Sigmoid colon (tissue), 7 donors: ENCODE data around the gene PRDM16. TPM values are rescaled to one million over a fixed set of nuclear protein-coding genes. Genes with fewer than 3 reads are reported as not detected.

Experiments used
- DNase-seq: peaks from one replicate; pipeline ENCODE4 v3.0.0-alpha.2; 2019
- H3K27ac ChIP-seq, 4 donors: fragments of 200-600 bp; sonication (generic); one replicate each; pipeline ENCODE4 v1.5.1; 2016 to 2019; ENCODE audit warnings: mild to moderate bottlenecking in 1 of 4
- H3K27me3 ChIP-seq, 3 donors: fragments of 200-600 bp; sonication (generic); one replicate each; pipeline ENCODE4 v1.5.1; 2019; ENCODE audit warnings: mild to moderate bottlenecking in 1 of 3
- H3K36me3 ChIP-seq, 4 donors: fragments of 200-600 bp; sonication (generic); one replicate each; pipeline ENCODE4 v1.5.1; 2016 to 2019
- H3K4me1 ChIP-seq, 4 donors: fragments of 200-600 bp; sonication (generic); one replicate each; pipeline ENCODE4 v1.5.1; 2017 to 2019
- H3K4me3 ChIP-seq, 4 donors: fragments of 200-600 bp; sonication (generic); one replicate each; pipeline ENCODE4 v1.5.1; 2017 to 2019; ENCODE audit warnings: mild to moderate bottlenecking in 2 of 4, moderate library complexity in 1 of 4
- H3K9me3 ChIP-seq, 4 donors: fragments of 200-600 bp in 3 of 4; sonication (generic) in 3 of 4; one replicate each; pipeline versions ENCODE4 v1.5.1 to v1.6.1; 2013 to 2019
- EP300 ChIP-seq, 4 donors: sonication (generic); formaldehyde crosslinking; IDR thresholded peaks; one replicate each; pipeline ENCODE4 v1.6.1; 2017; ENCODE audit warnings: antibody characterized with exemption in 4 of 4
- POLR2A ChIP-seq, 2 donors: fragments of 450-650 bp; IDR thresholded peaks; one replicate each; pipeline ENCODE4 v1.6.1; 2016; ENCODE audit warnings: antibody characterized with exemption in 2 of 2, mild to moderate bottlenecking in 2 of 2, moderate library complexity in 2 of 2
- POLR2AphosphoS5 ChIP-seq, 4 donors: sonication (generic); formaldehyde crosslinking; IDR thresholded peaks; one replicate each; pipeline ENCODE4 v1.6.1; 2017; ENCODE audit warnings: antibody characterized with exemption in 4 of 4
- WGBS, 2 donors: extraction: QIAGEN DNeasy Blood & Tissue Kit; methylation state at CpG; one replicate each; pipeline ENCODE4 v1.1.7; 2013; 5-methylcytosine and 5-hydroxymethylcytosine counted together
- intact Hi-C: fragments of 100-400 bp; cut with DNase I; formaldehyde crosslinking; loops from one replicate; pipeline ENCODE4 v1.15.1; 2023
- polyA plus RNA-seq, 3 donors: library from polyadenylated mRNA; stranded (reverse); fragments of 200-250 nt; gene quantifications; one replicate each; pipeline ENCODE4 v1.2.3, GENCODE V29; 2013
- total RNA-seq, 4 donors: library from RNA; depleted of rRNA; stranded (reverse); fragments of >200 nt; gene quantifications; one replicate each; pipeline ENCODE4 v1.1.0, GENCODE V29; 2016
- TF ChIP-seq, protein P1 (sequence below), 4 experiments: fragments of 450-650 bp in 3 of 4; fragments of 200-600 bp in 1 of 4; IDR thresholded peaks; one replicate each; pipeline ENCODE4 v1.5.1; 2016 to 2019; ENCODE audit warnings: antibody characterized with exemption in 4 of 4, mild to moderate bottlenecking in 3 of 4, moderate library complexity in 2 of 4
- donor health status: healthy with polysubstance abuse.
- donor health status: Bipolar disorder and iron deficiency.
- donor health status: healthy.

Gene PRDM16
- total and polyA plus RNA-seq, 7 donors: under 0.01 to 1.7 (median 0.49) TPM

DNA sequence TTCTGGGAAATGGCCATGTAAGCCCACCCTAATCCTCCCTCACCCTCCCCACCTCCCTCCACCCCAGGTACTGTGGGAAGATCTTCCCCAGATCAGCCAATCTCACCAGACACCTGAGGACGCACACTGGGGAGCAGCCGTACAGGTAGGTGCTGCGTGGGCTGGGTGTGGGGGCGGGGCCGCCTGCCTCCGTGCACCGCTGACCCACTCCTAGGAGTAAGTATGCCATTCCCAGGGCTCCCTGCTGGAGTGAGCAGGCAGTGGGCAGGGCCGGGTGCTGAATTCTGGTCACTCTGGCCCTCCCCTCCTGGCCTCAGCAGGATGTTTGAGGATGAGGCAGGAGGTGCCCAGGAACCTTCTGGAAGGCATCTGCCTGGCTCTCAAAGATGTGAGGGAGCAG is 349.6 kb downstream of the PRDM16 start:
- no peak for DNase-seq
- 90 to 93% methylated on average over 8 of the region's 8 CpGs for WGBS, 2 donors
- H3K9me3 ChIP-seq: peaks cover 0 to 6% (median 4%) of the 10 kb centered on the region in 4 donors
- no peak overlapping the region for H3K27ac ChIP-seq
- peaks cover 6 to 78% (median 44%) of the 10 kb centered on the region in 3 donors for H3K27me3 ChIP-seq
- intact Hi-C loops: no loop called here
- H3K4me1 ChIP-seq: peaks cover 0 to 4% (median 0%) of the 10 kb centered on the region in 4 donors
- no peaks in the 10 kb centered on the region for H3K36me3 ChIP-seq
- H3K4me3 ChIP-seq: no peak overlapping the region
- TF ChIP-seq POLR2A (IDR thresholded peaks at IDR 0.05) (no peak), POLR2AphosphoS5 (IDR thresholded peaks at IDR 0.05) (no peak)
- TF ChIP-seq, protein P1, sequence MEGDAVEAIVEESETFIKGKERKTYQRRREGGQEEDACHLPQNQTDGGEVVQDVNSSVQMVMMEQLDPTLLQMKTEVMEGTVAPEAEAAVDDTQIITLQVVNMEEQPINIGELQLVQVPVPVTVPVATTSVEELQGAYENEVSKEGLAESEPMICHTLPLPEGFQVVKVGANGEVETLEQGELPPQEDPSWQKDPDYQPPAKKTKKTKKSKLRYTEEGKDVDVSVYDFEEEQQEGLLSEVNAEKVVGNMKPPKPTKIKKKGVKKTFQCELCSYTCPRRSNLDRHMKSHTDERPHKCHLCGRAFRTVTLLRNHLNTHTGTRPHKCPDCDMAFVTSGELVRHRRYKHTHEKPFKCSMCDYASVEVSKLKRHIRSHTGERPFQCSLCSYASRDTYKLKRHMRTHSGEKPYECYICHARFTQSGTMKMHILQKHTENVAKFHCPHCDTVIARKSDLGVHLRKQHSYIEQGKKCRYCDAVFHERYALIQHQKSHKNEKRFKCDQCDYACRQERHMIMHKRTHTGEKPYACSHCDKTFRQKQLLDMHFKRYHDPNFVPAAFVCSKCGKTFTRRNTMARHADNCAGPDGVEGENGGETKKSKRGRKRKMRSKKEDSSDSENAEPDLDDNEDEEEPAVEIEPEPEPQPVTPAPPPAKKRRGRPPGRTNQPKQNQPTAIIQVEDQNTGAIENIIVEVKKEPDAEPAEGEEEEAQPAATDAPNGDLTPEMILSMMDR (IDR thresholded peaks at IDR 0.05): no peak

DNA sequence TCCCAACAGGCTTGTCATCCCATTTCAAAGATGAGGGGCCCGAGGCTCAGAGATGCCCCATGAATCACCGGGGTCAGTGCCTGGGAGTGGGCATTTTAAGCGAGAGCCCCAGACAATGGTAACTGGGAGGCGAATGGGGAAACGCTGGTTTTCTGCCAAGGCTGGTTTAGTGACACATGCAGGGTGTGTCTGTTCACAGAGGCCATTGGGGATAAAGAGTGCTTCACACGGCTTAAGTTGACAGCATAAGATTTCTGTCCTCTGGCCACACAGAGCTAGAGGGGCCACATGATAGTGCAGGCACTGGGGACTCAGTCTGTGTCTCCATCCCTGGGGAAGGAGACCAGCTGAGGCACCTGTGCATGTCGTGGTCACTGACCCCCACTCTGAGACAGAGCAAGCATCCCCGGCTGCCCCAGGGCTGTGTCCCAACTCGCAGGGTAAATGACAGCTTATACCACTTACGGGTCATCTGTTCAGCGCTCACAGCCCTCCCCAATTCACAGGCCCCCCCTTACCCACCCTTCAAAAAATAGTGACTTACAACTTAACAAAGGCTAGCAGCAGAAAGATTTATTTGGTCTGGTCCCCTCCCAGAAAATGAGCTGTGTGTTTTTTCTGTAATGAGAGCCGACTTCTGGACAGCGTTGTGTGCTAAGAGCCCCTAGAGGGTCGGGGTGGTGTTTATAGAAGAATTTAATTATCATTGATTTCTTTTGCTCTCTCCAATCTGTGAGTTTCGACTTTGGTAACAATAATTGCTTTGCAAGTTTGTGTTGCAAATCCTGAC is 350.6 kb downstream of the PRDM16 start:
- WGBS, 2 donors: 30 to 70% methylated on average over 15 of the region's 15 CpGs
- H3K4me1 ChIP-seq: peaks cover 0 to 4% (median under 1%) of the 10 kb centered on the region in 4 donors
- TF ChIP-seq POLR2AphosphoS5 (IDR thresholded peaks at IDR 0.05) (no peak), EP300 (IDR thresholded peaks at IDR 0.05) (no peak), POLR2A (IDR thresholded peaks at IDR 0.05) (no peak)
- TF ChIP-seq, protein P1 (IDR thresholded peaks at IDR 0.05): no peak

DNA sequence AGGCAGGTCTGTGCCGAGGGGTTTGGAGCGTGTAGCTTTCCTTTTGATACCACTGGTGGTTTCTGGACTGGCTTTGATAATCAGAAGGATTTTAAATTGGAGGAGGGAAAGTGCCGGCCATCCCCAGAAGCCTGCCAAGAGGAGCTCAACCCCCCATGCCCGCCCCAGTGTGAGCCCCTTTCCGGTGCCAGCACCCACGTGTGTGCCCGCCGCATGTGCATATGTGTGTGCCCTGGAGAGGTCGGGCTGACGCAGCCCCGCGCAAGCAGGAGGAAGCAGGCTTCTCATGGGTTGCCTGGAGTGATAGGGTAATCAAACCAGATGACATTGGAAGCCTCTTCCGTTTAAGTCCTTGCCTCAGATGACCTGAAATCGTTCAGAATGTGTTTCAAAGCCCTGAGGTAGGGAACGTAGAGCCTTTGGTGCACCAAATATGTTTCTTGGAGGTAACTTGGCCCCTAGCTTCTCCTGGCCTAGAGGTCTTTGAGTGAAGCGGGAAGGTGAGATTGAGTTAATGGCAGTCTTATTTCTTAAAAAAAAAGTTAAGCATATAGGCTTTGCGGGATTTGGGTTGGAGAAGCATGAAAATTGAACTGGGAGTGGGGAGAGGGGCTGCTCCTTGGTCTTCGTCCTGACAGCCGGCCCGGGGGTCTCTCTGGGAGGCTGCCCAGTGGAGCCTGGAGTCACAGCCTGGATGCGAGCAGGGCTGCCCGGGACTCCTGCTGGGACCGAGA is 351.4 kb downstream of the PRDM16 start:
- no peak for TF ChIP-seq EP300 (IDR thresholded peaks at IDR 0.05)
- TF ChIP-seq, protein P1 (IDR thresholded peaks at IDR 0.05): no peak
- TF ChIP-seq POLR2A (IDR thresholded peaks at IDR 0.05): no peak
- no peak for TF ChIP-seq POLR2AphosphoS5 (IDR thresholded peaks at IDR 0.05)
- Histone ChIP-seq H3K9me3 (peaks cover 0 to 6% (median 4%) of the 10 kb centered on the region in 4 donors), H3K4me1 (peaks cover 0 to 5% (median 2%) of the 10 kb centered on the region in 4 donors), H3K27ac (no peak overlapping the region), H3K4me3 (no peak overlapping the region), H3K36me3 (no peaks in the 10 kb centered on the region), H3K27me3 (peaks cover 6 to 78% (median 40%) of the 10 kb centered on the region in 3 donors)
- no peak for DNase-seq
- 86 to 90% methylated on average over 23 of the region's 23 CpGs for WGBS, 2 donors
- intact Hi-C loops: loop anchor here (5.0 kb wide), 2 partner anchors 598 to 1008 kb away; partner anchors contain the start of gene PEX10

More for the DNA sequence above, 350.6 kb downstream of the PRDM16 start:
- Histone ChIP-seq H3K36me3 (no peaks in the 10 kb centered on the region), H3K9me3 (peaks cover 0 to 6% (median 4%) of the 10 kb centered on the region in 4 donors), H3K27ac (no peak overlapping the region), H3K4me3 (no peak overlapping the region), H3K27me3 (peaks cover 6 to 76% (median 44%) of the 10 kb centered on the region in 3 donors)
- DNase-seq: no peak
- intact Hi-C loops: loop anchor here (5.0 kb wide), 2 partner anchors 597 to 1007 kb away; partner anchors contain the start of gene PEX10

DNA sequence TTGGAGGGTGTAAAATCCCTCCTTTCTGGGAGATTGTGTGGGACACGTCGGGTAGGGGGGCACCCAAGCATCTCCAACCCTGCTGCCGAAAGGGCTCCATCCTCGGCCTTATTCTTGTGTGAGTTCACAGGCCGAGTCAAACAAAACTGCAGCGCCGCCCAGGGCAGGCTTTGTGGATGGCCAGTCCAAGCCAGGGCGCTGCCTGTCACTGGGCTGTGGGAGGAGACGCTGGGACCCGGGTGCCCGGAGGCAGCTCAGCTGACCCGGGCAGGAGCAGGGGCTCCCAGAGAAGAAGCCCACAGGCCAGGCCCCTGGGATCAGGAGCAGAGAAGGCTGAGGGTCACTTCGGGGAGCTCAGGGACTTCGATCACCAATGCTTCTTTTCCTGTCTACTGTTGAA is 353.6 kb downstream of the PRDM16 start:
- intact Hi-C loops: loop anchor here (5.0 kb wide), 2 partner anchors 600 to 1010 kb away; partner anchors contain the start of gene PEX10
- H3K27me3 ChIP-seq: peaks cover 3 to 66% (median 33%) of the 10 kb centered on the region in 3 donors

More for the DNA sequence above, 353.6 kb downstream of the PRDM16 start:
- WGBS, 2 donors: 92 to 95% methylated on average over 14 of the region's 14 CpGs
- H3K36me3 ChIP-seq: no peaks in the 10 kb centered on the region
- no peaks in the 10 kb centered on the region for H3K9me3 ChIP-seq
- TF ChIP-seq, protein P1 (IDR thresholded peaks at IDR 0.05): no peak
- TF ChIP-seq POLR2AphosphoS5 (IDR thresholded peaks at IDR 0.05) (no peak), EP300 (IDR thresholded peaks at IDR 0.05) (no peak), POLR2A (IDR thresholded peaks at IDR 0.05) (no peak)
- H3K27ac ChIP-seq: peak overlapping the region in 2 of 4 donors; percentile 34 to 49
- peaks cover 0 to 5% (median 2%) of the 10 kb centered on the region in 4 donors for H3K4me1 ChIP-seq
- DNase-seq: no peak
- H3K4me3 ChIP-seq: no peak overlapping the region
